Measurements from ENCODE around the gene DNPEP.

Gene DNPEP

GRCh38 chr2:219392754-219393153 lies 5.0 kb upstream of the DNPEP start:
- no peaks in the 10 kb centered on the region for H3K9me2 ChIP-seq (ENCODE audit: low read depth, low read length)
- no peaks in the 10 kb centered on the region for H3K79me2 ChIP-seq (ENCODE audit: insufficient read depth, low read length)
- peaks cover 6% of the 10 kb centered on the region for H3K4me1 ChIP-seq (ENCODE audit: insufficient read depth, low read length, severe bottlenecking)
- no peaks in the 10 kb centered on the region for H3K27me3 ChIP-seq (ENCODE audit: insufficient read depth, low read length)
- H3K9me3 ChIP-seq (ENCODE audit: low read length): no peaks in the 10 kb centered on the region
- TF ChIP-seq EZH2 (IDR thresholded peaks at IDR 0.05; ENCODE audit: borderline replicate concordance, low read length): no peak
- no peak for TF ChIP-seq CTCF (IDR thresholded peaks at IDR 0.05; ENCODE audit: low read length)
- no peak overlapping the region for H3K4me2 ChIP-seq (ENCODE audit: low read length)
- no peaks in the 10 kb centered on the region for H3F3A ChIP-seq (ENCODE audit: insufficient read depth, low read length)
- H3K36me3 ChIP-seq (ENCODE audit: insufficient read depth, low read length): no peaks in the 10 kb centered on the region
- H3K27ac ChIP-seq (ENCODE audit: low read depth, low read length, poor library complexity, severe bottlenecking): no peak overlapping the region
- no peaks in the 10 kb centered on the region for H4K20me1 ChIP-seq (ENCODE audit: insufficient read depth, low read length)
- no peak overlapping the region for H3K9ac ChIP-seq (ENCODE audit: low read length)
- no peak overlapping the region for H3K4me3 ChIP-seq (ENCODE audit: low read depth, low read length, poor library complexity, severe bottlenecking)
- no peak overlapping the region for H2AFZ ChIP-seq (ENCODE audit: low read length)

- Histone ChIP-seq H2AFZ (ENCODE audit: low read length) (peak overlapping the region; percentile 15), H3K4me3 (ENCODE audit: low read depth, low read length, poor library complexity, severe bottlenecking) (peak overlapping the region; percentile 52), H3K4me1 (ENCODE audit: insufficient read depth, low read length, severe bottlenecking) (peaks cover 14% of the 10 kb centered on the region), H3K9me3 (ENCODE audit: low read length) (no peaks in the 10 kb centered on the region), H3K36me3 (ENCODE audit: insufficient read depth, low read length) (peaks cover 16% of the 10 kb centered on the region), H4K20me1 (ENCODE audit: insufficient read depth, low read length) (no peaks in the 10 kb centered on the region), H3K9me2 (ENCODE audit: low read depth, low read length) (no peaks in the 10 kb centered on the region), H3K27me3 (ENCODE audit: insufficient read depth, low read length) (no peaks in the 10 kb centered on the region), H3F3A (ENCODE audit: insufficient read depth, low read length) (no peaks in the 10 kb centered on the region), H3K79me2 (ENCODE audit: insufficient read depth, low read length) (no peaks in the 10 kb centered on the region), H3K27ac (ENCODE audit: low read depth, low read length, poor library complexity, severe bottlenecking) (no peak overlapping the region), H3K9ac (ENCODE audit: low read length) (peak overlapping the region; percentile 47), H3K4me2 (ENCODE audit: low read length) (peak overlapping the region; percentile 61)
- TF ChIP-seq EZH2 (IDR thresholded peaks at IDR 0.05; ENCODE audit: borderline replicate concordance, low read length) (no peak), CTCF (IDR thresholded peaks at IDR 0.05; ENCODE audit: low read length) (no peak)
Observed at GRCh38 chr2:219388907-219389156, 1.1 kb upstream of the DNPEP start.

DNA sequence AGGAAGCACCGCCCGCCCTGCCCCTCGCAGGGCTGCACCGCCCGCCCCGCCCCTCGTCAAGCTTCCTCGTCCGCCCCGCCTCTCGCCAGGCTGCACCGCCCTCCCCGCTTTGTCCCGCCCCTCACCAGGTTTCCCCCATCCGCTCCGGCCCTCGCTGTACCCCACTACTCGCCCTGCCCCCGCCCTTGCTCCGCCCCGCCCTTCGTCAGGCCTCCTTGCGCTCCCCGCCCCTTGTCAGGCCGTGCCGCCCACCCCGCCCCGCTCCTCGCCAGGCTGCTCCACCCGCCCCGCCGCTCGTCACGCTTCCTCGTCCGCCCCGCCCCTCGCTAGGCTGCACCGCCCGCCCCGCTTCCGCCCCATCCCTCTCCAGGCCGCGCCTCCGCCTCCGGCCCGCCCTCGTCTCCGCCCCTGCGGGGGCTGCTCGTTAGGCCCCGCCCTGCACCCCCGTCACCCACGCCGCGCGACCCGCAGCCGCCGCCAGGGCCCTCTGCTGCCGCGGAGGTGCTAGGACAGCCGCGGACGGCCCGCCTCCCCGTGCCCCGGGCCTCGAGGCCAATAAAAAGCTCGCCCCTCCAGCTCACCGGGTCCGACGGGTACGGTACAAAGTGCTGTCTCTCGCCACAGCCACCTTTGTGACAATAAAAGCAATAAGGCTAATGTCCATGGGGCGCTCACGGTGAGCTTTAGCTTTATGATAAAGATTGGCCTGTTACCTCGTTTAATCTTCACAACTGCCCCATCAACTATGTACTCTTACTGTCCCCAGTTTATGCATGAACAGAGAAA lies 602 bp upstream of the DNPEP start:
- Histone ChIP-seq H3K4me1 (ENCODE audit: insufficient read depth, low read length, severe bottlenecking) (peaks cover 14% of the 10 kb centered on the region), H3K27ac (ENCODE audit: low read depth, low read length, poor library complexity, severe bottlenecking) (no peak overlapping the region), H3F3A (ENCODE audit: insufficient read depth, low read length) (no peaks in the 10 kb centered on the region), H3K9me2 (ENCODE audit: low read depth, low read length) (no peaks in the 10 kb centered on the region), H3K9ac (ENCODE audit: low read length) (peak overlapping the region; percentile 47), H3K36me3 (ENCODE audit: insufficient read depth, low read length) (peaks cover 16% of the 10 kb centered on the region), H3K9me3 (ENCODE audit: low read length) (no peaks in the 10 kb centered on the region), H3K4me3 (ENCODE audit: low read depth, low read length, poor library complexity, severe bottlenecking) (peak overlapping the region; percentile 52), H3K79me2 (ENCODE audit: insufficient read depth, low read length) (no peaks in the 10 kb centered on the region), H2AFZ (ENCODE audit: low read length) (peak overlapping the region; percentile 15), H3K27me3 (ENCODE audit: insufficient read depth, low read length) (no peaks in the 10 kb centered on the region), H4K20me1 (ENCODE audit: insufficient read depth, low read length) (no peaks in the 10 kb centered on the region), H3K4me2 (ENCODE audit: low read length) (peak overlapping the region; percentile 61)
- TF ChIP-seq EZH2 (IDR thresholded peaks at IDR 0.05; ENCODE audit: borderline replicate concordance, low read length) (no peak), CTCF (IDR thresholded peaks at IDR 0.05; ENCODE audit: low read length) (peak; percentile 66)
